GM12873 (cell line): ENCODE measurements around the gene SMIM45.

Experiments
- CTCF ChIP-seq: IDR thresholded peaks from 2 replicates; pipeline ENCODE4 v1.5.1; 2012; ENCODE audit warnings: low read depth, mild to moderate bottlenecking, moderate library complexity, low read length, control low read depth; ENCODE audit not compliant: insufficient read depth; ENCODE audit errors: missing control alignments

SMIM45 gene

GRCh38 chr22:41940832-41941765 is 10.9 kb upstream of the SMIM45 start:
- TF ChIP-seq CTCF: peak; percentile 98

GRCh38 chr22:41943661-41944209 is 8.2 kb upstream of the SMIM45 start:
- TF ChIP-seq CTCF: no peak

- TF ChIP-seq CTCF: no peak
Observed at GRCh38 chr22:41946629-41947423, 5.1 kb upstream of the SMIM45 start, which contains the start of gene CENPM. TSS of gene CENPM (minus strand) at chr22:41947152. CDS start at chr22:41947076, 76 bp downstream.

- TF ChIP-seq CTCF: no peak
Observed at GRCh38 chr22:41947424-41948080, 4.4 kb upstream of the SMIM45 start.

GRCh38 chr22:41948142-41948541 is 3.8 kb upstream of the SMIM45 start:
- TF ChIP-seq CTCF: no peak

GRCh38 chr22:41949297-41949965 is 2.5 kb upstream of the SMIM45 start:
- TF ChIP-seq CTCF: no peak
